Subcutaneous adipose tissue (tissue), 4 donors: Measurements from ENCODE around the gene BAAT. TPM values are rescaled to one million over a fixed set of nuclear protein-coding genes. Genes with fewer than 3 reads are reported as not detected.

ENCODE experiments used
- total RNA-seq, 4 donors: library from RNA; depleted of rRNA; stranded (reverse); fragments of >200 nt; gene quantifications; one replicate each; pipeline ENCODE4 v1.1.0, GENCODE V29; 2016
- TF ChIP-seq, protein P1 (sequence below): fragments of 450-650 bp; IDR thresholded peaks from one replicate; pipeline ENCODE4 v1.5.1; 2016; ENCODE audit warnings: low read depth, mild to moderate bottlenecking, control low read depth, antibody characterized with exemption, moderate library complexity

The BAAT gene
- total RNA-seq, 4 donors from 2014 or later = not detected

DNA sequence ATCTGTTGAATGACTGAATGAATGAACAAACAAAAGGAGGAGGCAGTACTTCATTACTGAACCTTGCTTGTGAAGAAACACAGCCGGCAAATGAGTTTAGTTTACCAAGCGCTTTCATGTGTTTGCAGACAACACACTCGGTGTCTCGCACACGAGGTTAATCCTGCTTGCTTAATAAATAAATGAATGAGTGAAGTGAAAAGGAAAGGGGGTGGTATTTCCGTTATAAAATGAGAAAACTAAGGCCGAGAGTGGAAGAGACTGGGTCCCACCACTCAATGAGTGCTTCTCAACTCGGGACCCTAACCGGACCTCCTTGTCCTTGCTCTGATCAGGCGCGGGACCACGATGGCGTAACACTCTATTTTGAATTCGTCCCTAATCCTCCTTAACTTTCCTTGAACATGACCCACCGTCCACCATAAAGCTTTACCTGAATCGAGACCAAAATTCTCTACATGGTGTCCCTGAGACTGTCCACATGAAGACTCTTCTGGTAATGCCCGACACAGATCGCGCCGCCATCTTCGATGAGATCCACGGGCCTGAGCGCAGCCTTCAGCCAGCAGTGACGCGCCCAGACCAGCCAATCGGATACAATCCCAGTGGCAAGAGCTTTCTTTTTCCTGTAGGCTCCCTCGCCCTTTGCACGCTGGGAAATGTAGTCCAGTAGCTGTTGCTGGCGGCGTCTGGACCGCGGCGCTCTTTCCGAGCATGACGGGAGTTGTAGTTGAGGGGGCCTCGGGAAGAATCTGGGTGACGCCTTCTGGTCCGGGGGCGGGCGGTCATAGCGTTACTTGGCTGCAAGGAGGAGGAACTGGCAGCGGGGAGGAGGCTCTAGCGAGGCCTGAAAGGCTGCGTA lies 13.5 kb upstream of the BAAT start, which contains the start of the genes MRPL50 and ZNF189:
TSS of gene MRPL50 (minus strand) at position 551 of the 862 bp plus-strand sequence. CDS start at position 525, 26 bp downstream.
TSS of gene ZNF189 (plus strand) at position 784 of the 862 bp plus-strand sequence. CDS start 306 bp downstream, outside the sequence.
- TF ChIP-seq, protein P1, sequence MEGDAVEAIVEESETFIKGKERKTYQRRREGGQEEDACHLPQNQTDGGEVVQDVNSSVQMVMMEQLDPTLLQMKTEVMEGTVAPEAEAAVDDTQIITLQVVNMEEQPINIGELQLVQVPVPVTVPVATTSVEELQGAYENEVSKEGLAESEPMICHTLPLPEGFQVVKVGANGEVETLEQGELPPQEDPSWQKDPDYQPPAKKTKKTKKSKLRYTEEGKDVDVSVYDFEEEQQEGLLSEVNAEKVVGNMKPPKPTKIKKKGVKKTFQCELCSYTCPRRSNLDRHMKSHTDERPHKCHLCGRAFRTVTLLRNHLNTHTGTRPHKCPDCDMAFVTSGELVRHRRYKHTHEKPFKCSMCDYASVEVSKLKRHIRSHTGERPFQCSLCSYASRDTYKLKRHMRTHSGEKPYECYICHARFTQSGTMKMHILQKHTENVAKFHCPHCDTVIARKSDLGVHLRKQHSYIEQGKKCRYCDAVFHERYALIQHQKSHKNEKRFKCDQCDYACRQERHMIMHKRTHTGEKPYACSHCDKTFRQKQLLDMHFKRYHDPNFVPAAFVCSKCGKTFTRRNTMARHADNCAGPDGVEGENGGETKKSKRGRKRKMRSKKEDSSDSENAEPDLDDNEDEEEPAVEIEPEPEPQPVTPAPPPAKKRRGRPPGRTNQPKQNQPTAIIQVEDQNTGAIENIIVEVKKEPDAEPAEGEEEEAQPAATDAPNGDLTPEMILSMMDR = no peak

- TF ChIP-seq, protein P1 = no peak
Observed at GRCh38 chr9:101397746-101398067, 12.9 kb upstream of the BAAT start.

GRCh38 chr9:101394687-101395086 lies 9.9 kb upstream of the BAAT start:
- TF ChIP-seq, protein P1 = no peak

DNA sequence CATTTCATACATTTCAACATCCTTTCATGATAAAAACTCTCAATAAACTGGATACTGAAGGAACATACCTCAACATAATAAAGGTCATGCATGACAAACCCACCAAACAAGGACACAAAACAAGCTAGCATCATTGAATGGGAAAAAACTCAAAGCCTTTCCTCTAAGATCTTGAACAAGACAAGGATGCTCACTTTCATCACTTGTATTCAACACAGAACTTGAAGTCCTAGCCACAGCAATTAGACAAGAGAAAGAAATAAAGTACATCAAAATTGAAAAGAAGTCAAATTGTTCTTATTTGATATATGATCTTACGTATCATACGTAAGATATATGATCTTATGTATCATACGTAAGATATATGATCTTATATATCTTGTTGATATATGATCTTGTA lies 8.3 kb upstream of the BAAT start:
- TF ChIP-seq, protein P1 = no peak

DNA sequence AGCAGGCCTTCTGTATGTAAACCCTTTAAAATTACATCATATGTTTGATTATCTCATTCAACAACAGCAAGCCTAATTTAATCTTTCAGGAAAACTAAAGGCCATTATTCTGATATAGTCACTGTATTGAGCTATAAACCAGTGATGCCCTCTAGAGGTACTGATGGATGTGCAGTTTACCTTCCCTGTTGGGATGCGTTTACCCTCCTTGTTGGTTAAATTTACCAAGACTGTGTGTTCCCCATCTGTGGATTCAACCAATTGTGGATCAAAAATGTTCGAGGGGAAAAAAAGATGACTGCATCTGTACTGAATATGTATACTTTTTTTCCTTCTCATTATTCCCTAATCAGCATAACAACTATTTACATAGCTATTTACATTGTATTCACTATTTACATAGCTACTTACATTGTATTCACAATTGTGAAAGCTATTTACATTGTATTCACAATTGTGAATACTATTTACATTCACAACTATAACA lies 3.7 kb upstream of the BAAT start:
- TF ChIP-seq, protein P1 = no peak

GRCh38 chr9:101387871-101388506 lies 3.2 kb upstream of the BAAT start:
- TF ChIP-seq, protein P1 = no peak

GRCh38 chr9:101383361-101383760 lies 1.4 kb downstream of the BAAT start:
- TF ChIP-seq, protein P1 = no peak
